Panc1 (cell line): ENCODE results near the gene MAPKAPK5.

ENCODE experiments used
- CTCF ChIP-seq: fragments of 450-650 bp; IDR thresholded peaks from 2 replicates; pipeline ENCODE4 v1.5.1; 2017; ENCODE audit warnings: mild to moderate bottlenecking
- POLR2AphosphoS5 ChIP-seq: IDR thresholded peaks from 2 replicates; pipeline ENCODE4 v1.6.1; 2012; ENCODE audit warnings: mild to moderate bottlenecking, low read depth, low read length, moderate library complexity
- SIN3A ChIP-seq: IDR thresholded peaks from 2 replicates; pipeline ENCODE4 v1.6.1; 2012; ENCODE audit warnings: low read depth, mild to moderate bottlenecking, low read length, moderate library complexity, borderline replicate concordance; ENCODE audit not compliant: insufficient read depth

GRCh38 chr12:111932241-111932640 is 90.2 kb downstream of the MAPKAPK5 start:
- TF ChIP-seq CTCF (no peak), SIN3A (no peak), POLR2AphosphoS5 (no peak)
